ENCODE measurements around the gene RAB11FIP5. TPM values are rescaled to one million over a fixed set of nuclear protein-coding genes. Genes with fewer than 3 reads are reported as not detected.
A peak's percentile ranks its signal among the peaks of the same experiment; 100 is the strongest.

The RAB11FIP5 gene
- total and polyA plus RNA-seq, 9 of the 15 experiments (the other 6 are each of a cell fraction or from before 2014, with no cell fraction given), result 1.7 to 14.4 (median 6.4) TPM

DNA sequence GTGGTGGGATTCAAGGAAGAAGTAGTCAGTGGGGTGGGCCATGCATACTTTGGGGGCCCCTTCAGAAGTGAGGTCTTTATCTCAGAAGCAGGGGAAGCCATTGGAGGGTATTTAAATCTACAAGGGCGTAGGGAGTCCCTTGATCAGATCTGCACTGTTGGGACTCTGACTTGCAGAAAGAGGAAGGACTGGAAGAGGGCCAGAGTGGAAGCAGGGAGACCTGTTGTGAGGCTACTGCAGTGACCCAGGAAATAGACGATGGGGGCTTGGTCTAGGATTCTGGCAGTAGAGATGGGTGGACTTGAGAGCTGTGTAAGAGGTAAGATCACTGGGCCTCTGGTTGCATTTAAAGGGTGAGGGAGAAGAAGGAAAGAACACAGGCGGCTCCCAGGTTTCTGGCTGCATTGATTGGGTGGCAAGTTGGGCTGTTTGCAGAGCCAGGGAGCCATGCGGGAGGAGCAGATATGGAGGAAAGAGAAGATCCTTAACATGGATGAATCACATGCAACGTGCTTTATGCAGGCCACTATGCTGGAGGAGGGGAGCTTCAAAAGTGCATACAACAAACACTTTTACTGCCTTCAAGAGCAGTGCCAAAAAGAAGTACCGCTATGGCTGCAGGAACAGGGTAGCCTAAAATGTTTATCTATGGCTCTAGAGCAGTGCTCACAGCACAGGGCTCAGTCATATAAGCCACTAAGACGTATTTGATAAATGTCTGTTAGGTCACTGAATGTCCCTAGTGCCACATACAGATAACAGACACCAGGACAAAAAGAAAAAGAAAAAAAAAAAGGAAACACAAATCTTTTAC, 43.5 kb downstream of the RAB11FIP5 start (continued):
- TF ChIP-seq SP1 (CRISPR knock-in tag; IDR thresholded peaks at IDR 0.05), result no peak
- no peak for TF ChIP-seq HEY1 (CRISPR knock-in tag; IDR thresholded peaks at IDR 0.05; ENCODE audit: borderline replicate concordance)
- TF ChIP-seq SMAD3 (CRISPR knock-in tag; conservative IDR thresholded peaks at IDR 0.05), result no peak
- TF ChIP-seq SMARCE1 (IDR thresholded peaks at IDR 0.05), result 0 out of 2 replicates have a peak, but pooled peaks have one; percentile 26
- peak; percentile 40; the same call in 1 of the 2 replicates for TF ChIP-seq SMARCC2 (IDR thresholded peaks at IDR 0.05; ENCODE audit: low read depth)
- no peak for TF ChIP-seq DEAF1 (CRISPR knock-in tag; IDR thresholded peaks at IDR 0.05)
- no peak for TF ChIP-seq THRAP3 (IDR thresholded peaks at IDR 0.05; ENCODE audit: borderline replicate concordance)
- no peak for TF ChIP-seq WHSC1 (IDR thresholded peaks at IDR 0.05; ENCODE audit: low read length)
- TF ChIP-seq ZNF445 (CRISPR knock-in tag; IDR thresholded peaks at IDR 0.05; ENCODE audit: low read depth), result no peak
- no peak for TF ChIP-seq ELF4 (CRISPR knock-in tag; IDR thresholded peaks at IDR 0.05)
- no peak for TF ChIP-seq PTBP1 (IDR thresholded peaks at IDR 0.05; ENCODE audit: low read depth, low read length)
- TF ChIP-seq, protein P1, sequence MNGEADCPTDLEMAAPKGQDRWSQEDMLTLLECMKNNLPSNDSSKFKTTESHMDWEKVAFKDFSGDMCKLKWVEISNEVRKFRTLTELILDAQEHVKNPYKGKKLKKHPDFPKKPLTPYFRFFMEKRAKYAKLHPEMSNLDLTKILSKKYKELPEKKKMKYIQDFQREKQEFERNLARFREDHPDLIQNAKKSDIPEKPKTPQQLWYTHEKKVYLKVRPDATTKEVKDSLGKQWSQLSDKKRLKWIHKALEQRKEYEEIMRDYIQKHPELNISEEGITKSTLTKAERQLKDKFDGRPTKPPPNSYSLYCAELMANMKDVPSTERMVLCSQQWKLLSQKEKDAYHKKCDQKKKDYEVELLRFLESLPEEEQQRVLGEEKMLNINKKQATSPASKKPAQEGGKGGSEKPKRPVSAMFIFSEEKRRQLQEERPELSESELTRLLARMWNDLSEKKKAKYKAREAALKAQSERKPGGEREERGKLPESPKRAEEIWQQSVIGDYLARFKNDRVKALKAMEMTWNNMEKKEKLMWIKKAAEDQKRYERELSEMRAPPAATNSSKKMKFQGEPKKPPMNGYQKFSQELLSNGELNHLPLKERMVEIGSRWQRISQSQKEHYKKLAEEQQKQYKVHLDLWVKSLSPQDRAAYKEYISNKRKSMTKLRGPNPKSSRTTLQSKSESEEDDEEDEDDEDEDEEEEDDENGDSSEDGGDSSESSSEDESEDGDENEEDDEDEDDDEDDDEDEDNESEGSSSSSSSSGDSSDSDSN (IDR thresholded peaks at IDR 0.05; ENCODE audit: borderline replicate concordance in 1 of 2, low read depth in 2 of 2, low read length in 2 of 2), result peak in 1 of 2 experiments; percentile 62; a peak in 1 of 4 replicates
- no peak for TF ChIP-seq MCM2 (IDR thresholded peaks at IDR 0.05; ENCODE audit: low read depth)
- no peak for TF ChIP-seq TAF15 (IDR thresholded peaks at IDR 0.05; ENCODE audit: low read depth, low read length)
- TF ChIP-seq ARNT (IDR thresholded peaks at IDR 0.05), result peak; percentile 43 to 53; a peak in 1 of 4 replicates
- peak; percentile 32; the same call in 1 of the 2 replicates for TF ChIP-seq EP300 (IDR thresholded peaks at IDR 0.05; ENCODE audit: low read length)
- TF ChIP-seq CTBP1 (IDR thresholded peaks at IDR 0.05; ENCODE audit: borderline replicate concordance), result no peak
